Measurements from ENCODE around the gene KLHDC1.
"Not testable (repeated sequence)": the region's sequence is repeated elsewhere in the genome, so short reads cannot be mapped to it uniquely, and the experiment has no call there.

KLHDC1 gene

DNA sequence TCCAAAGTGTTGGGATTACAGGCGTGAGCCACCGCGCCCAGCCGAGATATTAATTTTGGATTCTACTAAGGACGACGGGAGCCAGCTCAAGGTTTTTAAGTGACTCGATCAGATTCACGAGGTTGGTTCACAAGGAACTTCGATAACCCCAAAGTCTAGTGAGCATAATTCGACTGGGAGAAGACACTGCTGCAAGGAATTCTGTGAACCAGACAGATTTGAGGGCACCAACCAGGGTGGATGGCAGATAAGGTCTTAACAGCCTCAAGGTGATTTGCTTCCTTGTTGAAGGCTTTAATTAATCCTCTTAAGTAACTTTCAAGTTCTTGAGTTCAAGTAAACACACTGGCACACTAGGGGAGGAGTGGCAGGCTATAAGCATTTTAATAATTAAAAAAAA, 73.9 kb downstream of the KLHDC1 start:
- H3K4me1 Mint-ChIP-seq (ENCODE audit: low read depth): peaks cover 33% of the 10 kb centered on the region
- H3K27ac Mint-ChIP-seq: peak overlapping the region; percentile 99
- H3K4me3 Mint-ChIP-seq: peak overlapping the region; percentile 95
- H3K36me3 Mint-ChIP-seq: no peaks in the 10 kb centered on the region
- H3K27me3 Mint-ChIP-seq: no peaks in the 10 kb centered on the region
- no peaks in the 10 kb centered on the region for H3K9me3 Mint-ChIP-seq (ENCODE audit: low read depth)

DNA sequence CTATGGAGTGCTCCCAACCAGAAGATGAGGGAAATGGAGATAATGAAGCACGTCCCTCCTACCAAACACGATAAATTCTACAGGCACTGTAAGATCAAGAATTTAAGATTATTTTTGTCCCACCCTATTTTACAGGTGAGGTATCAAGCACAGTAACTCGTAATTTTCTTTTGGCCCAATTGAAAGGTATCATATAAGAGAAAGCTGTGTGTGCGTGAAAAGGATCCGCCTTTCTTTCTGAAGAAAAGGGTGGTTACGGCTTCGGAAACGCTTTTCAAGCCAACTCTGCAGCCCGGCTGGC, 74.3 kb downstream of the KLHDC1 start:
- peaks cover 33% of the 10 kb centered on the region for H3K4me1 Mint-ChIP-seq (ENCODE audit: low read depth)
- peak overlapping the region; percentile 99 for H3K27ac Mint-ChIP-seq
- no peaks in the 10 kb centered on the region for H3K27me3 Mint-ChIP-seq
- H3K36me3 Mint-ChIP-seq: no peaks in the 10 kb centered on the region
- no peaks in the 10 kb centered on the region for H3K9me3 Mint-ChIP-seq (ENCODE audit: low read depth)
- H3K4me3 Mint-ChIP-seq: peak overlapping the region; percentile 95

DNA sequence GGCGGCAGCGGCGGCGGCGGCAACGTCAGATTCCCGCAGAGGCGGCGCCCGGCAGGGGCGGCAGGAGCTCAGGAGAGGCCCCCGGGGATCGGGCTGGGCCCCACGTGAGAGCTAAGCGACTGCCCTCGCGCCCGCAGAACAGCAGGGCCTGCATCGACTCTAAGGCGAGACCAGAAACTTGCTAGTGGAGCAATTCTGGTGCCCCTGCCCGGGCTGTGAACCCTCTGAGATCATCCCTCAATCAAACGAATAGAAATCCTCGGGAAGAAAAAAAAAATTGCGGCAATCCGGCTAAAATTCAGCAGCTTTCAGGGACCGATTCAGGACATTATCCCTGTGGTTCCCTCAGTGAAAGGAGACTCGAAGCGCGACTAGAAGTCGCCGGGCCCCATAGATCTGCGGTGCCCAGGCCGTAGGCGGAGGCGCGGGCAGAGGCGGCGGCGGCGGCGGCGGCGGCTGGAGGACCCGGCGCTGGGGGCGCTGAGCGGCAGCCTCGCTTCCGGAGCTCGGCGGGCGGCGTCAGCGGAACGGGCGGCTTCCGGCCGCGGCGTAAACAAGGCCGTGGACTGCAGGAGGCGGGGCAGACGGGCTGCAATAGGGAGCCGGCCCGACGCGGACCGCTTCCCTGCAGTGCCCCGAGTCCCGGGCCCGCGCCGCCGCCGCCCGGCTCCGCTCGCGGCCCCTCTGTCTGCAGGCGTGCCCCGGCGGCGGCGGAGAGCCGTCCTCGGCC, 74.8 kb downstream of the KLHDC1 start, which contains the start of gene KLHDC2:
KLHDC2 (plus strand) TSS at position 583 of the 730 bp plus-strand sequence. CDS start 316 bp downstream, outside the sequence.
- Mint-ChIP-seq H3K4me3 (peak within 1 kb of the TSS; percentile 96), H3K4me1 (ENCODE audit: low read depth) (peaks cover 33% of the 10 kb centered on the region), H3K36me3 (no peaks in the 10 kb centered on the region), H3K9me3 (ENCODE audit: low read depth) (no peaks in the 10 kb centered on the region), H3K27ac (peak within 1 kb of the TSS; percentile 99), H3K27me3 (no peaks in the 10 kb centered on the region)

GRCh38 chr14:49768301-49769121, 75.6 kb downstream of the KLHDC1 start:
- no peaks in the 10 kb centered on the region for H3K36me3 Mint-ChIP-seq
- H3K4me1 Mint-ChIP-seq (ENCODE audit: low read depth): peaks cover 33% of the 10 kb centered on the region
- H3K4me3 Mint-ChIP-seq: peak overlapping the region; percentile 96
- no peaks in the 10 kb centered on the region for H3K27me3 Mint-ChIP-seq
- no peaks in the 10 kb centered on the region for H3K9me3 Mint-ChIP-seq (ENCODE audit: low read depth)
- H3K27ac Mint-ChIP-seq: peak overlapping the region; percentile 98

DNA sequence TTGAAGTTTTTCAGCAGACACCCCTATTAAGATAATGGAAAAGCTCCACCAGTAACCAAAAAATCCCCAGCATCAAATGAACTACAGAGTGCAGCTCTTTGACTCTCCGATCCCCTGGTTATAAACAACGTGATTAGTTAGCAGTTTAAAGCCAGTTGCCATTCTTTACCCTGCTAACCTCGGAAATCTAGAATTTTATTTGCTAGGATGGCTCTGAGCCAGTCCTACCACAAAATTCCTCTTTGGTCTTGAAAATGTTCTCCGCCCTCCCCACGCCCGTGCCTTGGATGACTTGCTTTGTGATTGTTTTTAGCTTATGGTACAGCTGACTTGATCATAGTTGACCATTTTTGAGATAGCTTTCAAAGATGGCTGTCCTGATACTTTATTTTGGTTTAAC, 76.3 kb downstream of the KLHDC1 start:
- Mint-ChIP-seq H3K4me3 (peak overlapping the region; percentile 96), H3K27me3 (no peaks in the 10 kb centered on the region), H3K9me3 (ENCODE audit: low read depth) (no peaks in the 10 kb centered on the region), H3K27ac (peak overlapping the region; percentile 98), H3K4me1 (ENCODE audit: low read depth) (peaks cover 33% of the 10 kb centered on the region), H3K36me3 (no peaks in the 10 kb centered on the region)

GRCh38 chr14:49769581-49770211, 76.8 kb downstream of the KLHDC1 start:
- Mint-ChIP-seq H3K4me1 (ENCODE audit: low read depth) (peaks cover 33% of the 10 kb centered on the region), H3K27ac (peak overlapping the region; percentile 98), H3K36me3 (no peaks in the 10 kb centered on the region), H3K27me3 (no peaks in the 10 kb centered on the region), H3K4me3 (peak overlapping the region; percentile 96), H3K9me3 (ENCODE audit: low read depth) (no peaks in the 10 kb centered on the region)

- peaks cover 40% of the 10 kb centered on the region for H3K4me1 Mint-ChIP-seq (ENCODE audit: low read depth)
- no peaks in the 10 kb centered on the region for H3K27me3 Mint-ChIP-seq
- peak overlapping the region; percentile 70 for H3K27ac Mint-ChIP-seq
- peak overlapping the region; percentile 23 for H3K4me3 Mint-ChIP-seq
- H3K36me3 Mint-ChIP-seq: peaks cover 2% of the 10 kb centered on the region
- no peaks in the 10 kb centered on the region for H3K9me3 Mint-ChIP-seq (ENCODE audit: low read depth)
Observed at GRCh38 chr14:49770212-49770817, 77.4 kb downstream of the KLHDC1 start.

GRCh38 chr14:49771691-49772090, 78.8 kb downstream of the KLHDC1 start:
- H3K9me3 Mint-ChIP-seq (ENCODE audit: low read depth); H3K27me3 Mint-ChIP-seq; H3K4me3 Mint-ChIP-seq; H3K36me3 Mint-ChIP-seq: not testable (repeated sequence)
- peak overlapping the region; percentile 80 for H3K27ac Mint-ChIP-seq
- peaks cover 45% of the 10 kb centered on the region for H3K4me1 Mint-ChIP-seq (ENCODE audit: low read depth)

- no peaks in the 10 kb centered on the region for H3K9me3 Mint-ChIP-seq (ENCODE audit: low read depth)
- no peaks in the 10 kb centered on the region for H3K27me3 Mint-ChIP-seq
- no peak overlapping the region for H3K4me3 Mint-ChIP-seq
- H3K27ac Mint-ChIP-seq: no peak overlapping the region
- H3K4me1 Mint-ChIP-seq (ENCODE audit: low read depth): peaks cover 33% of the 10 kb centered on the region
- H3K36me3 Mint-ChIP-seq: peaks cover 2% of the 10 kb centered on the region
Observed at GRCh38 chr14:49774106-49774505, 81.2 kb downstream of the KLHDC1 start.

DNA sequence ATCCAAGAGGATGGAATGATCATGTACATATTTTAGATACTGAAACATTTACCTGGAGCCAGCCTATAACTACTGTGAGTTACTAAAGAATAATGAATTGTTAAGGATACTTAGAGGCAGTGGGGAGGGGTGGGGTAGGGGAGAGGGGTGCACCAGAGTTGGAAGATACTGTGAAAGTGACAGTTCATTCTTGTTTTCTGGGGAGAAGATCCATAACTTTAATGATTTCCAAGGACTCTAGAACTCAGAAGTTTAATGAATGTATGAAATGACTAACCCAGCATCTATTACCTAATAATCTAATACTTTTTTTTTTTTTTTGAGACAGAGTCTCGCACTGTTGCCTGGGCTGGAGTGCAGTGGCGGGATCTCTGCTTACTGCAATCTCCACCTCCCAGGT, 85.5 kb downstream of the KLHDC1 start:
- Mint-ChIP-seq H3K4me3 (no peak overlapping the region), H3K27me3 (no peaks in the 10 kb centered on the region), H3K9me3 (ENCODE audit: low read depth) (no peaks in the 10 kb centered on the region), H3K4me1 (ENCODE audit: low read depth) (peaks cover 13% of the 10 kb centered on the region), H3K36me3 (peaks cover 2% of the 10 kb centered on the region), H3K27ac (no peak overlapping the region)

DNA sequence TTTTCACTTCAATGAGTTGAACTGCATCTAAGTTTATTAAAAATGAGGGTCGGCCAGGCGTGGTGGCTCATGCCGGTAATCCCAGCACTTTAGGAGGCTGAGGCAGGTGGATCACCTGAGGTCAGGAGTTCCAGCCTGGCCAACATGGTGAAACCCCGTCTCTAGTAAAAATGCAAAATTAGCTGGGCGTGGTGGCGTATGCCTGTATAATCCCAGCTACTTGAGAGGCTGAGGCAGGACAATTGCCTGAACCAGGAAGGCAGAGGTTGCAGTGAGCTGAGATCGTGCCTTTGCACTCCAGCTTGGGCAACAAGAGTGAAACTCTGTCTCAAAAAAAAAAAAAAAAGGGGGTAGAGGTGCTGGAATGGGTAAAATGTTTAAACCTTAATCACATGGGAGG, 88.1 kb downstream of the KLHDC1 start:
- not testable (repeated sequence) for H3K4me3 Mint-ChIP-seq; H3K36me3 Mint-ChIP-seq; H3K27me3 Mint-ChIP-seq; H3K9me3 Mint-ChIP-seq (ENCODE audit: low read depth); H3K4me1 Mint-ChIP-seq (ENCODE audit: low read depth)
- peak overlapping the region; percentile 28 for H3K27ac Mint-ChIP-seq

GRCh38 chr14:49783394-49784014, 90.6 kb downstream of the KLHDC1 start:
- H3K27ac Mint-ChIP-seq: peak overlapping the region; percentile 34
- H3K4me1 Mint-ChIP-seq (ENCODE audit: low read depth): peaks cover 1% of the 10 kb centered on the region
- H3K9me3 Mint-ChIP-seq (ENCODE audit: low read depth): no peaks in the 10 kb centered on the region
- H3K36me3 Mint-ChIP-seq: peaks cover 2% of the 10 kb centered on the region
- no peak overlapping the region for H3K4me3 Mint-ChIP-seq
- H3K27me3 Mint-ChIP-seq: no peaks in the 10 kb centered on the region

GRCh38 chr14:49786315-49786714, 93.4 kb downstream of the KLHDC1 start:
- Mint-ChIP-seq H3K9me3 (ENCODE audit: low read depth) (no peaks in the 10 kb centered on the region), H3K4me1 (ENCODE audit: low read depth) (peaks cover 5% of the 10 kb centered on the region), H3K27me3 (no peaks in the 10 kb centered on the region), H3K27ac (peak overlapping the region; percentile 36), H3K4me3 (no peak overlapping the region), H3K36me3 (peaks cover 2% of the 10 kb centered on the region)

- peaks cover 2% of the 10 kb centered on the region for H3K36me3 Mint-ChIP-seq
- no peaks in the 10 kb centered on the region for H3K9me3 Mint-ChIP-seq (ENCODE audit: low read depth)
- H3K4me1 Mint-ChIP-seq (ENCODE audit: low read depth): peaks cover 5% of the 10 kb centered on the region
- no peak overlapping the region for H3K27ac Mint-ChIP-seq
- no peaks in the 10 kb centered on the region for H3K27me3 Mint-ChIP-seq
- no peak overlapping the region for H3K4me3 Mint-ChIP-seq
Observed at GRCh38 chr14:49792618-49793017, 99.7 kb downstream of the KLHDC1 start.

All from activated naive CD8-positive, alpha-beta T cell (primary cell).